Measurements from ENCODE around the gene CXorf49B.

Gene CXorf49B

DNA sequence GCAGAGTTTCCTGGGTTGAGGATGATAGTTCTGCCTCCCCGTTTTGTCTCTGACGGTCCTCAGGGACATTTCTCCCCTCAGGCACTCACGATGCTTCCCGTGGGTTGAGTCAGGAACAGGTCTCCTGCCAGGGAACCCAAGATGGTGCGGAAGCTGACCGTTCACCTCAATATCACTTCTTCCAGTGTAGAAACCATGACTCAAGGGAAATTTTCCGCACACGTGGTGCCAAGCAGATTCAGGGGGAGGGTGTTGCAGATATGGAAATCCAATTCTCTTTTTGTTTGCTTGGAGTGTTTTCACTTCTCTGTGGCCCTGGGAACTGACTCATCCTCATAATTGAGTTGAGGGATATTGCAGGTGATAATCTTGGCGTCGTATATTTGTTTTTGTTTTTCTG is 46.7 kb downstream of the CXorf49B start:
- TF ChIP-seq, protein P1, sequence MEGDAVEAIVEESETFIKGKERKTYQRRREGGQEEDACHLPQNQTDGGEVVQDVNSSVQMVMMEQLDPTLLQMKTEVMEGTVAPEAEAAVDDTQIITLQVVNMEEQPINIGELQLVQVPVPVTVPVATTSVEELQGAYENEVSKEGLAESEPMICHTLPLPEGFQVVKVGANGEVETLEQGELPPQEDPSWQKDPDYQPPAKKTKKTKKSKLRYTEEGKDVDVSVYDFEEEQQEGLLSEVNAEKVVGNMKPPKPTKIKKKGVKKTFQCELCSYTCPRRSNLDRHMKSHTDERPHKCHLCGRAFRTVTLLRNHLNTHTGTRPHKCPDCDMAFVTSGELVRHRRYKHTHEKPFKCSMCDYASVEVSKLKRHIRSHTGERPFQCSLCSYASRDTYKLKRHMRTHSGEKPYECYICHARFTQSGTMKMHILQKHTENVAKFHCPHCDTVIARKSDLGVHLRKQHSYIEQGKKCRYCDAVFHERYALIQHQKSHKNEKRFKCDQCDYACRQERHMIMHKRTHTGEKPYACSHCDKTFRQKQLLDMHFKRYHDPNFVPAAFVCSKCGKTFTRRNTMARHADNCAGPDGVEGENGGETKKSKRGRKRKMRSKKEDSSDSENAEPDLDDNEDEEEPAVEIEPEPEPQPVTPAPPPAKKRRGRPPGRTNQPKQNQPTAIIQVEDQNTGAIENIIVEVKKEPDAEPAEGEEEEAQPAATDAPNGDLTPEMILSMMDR (IDR thresholded peaks at IDR 0.05; ENCODE audit: control insufficient read depth, extremely low read depth, insufficient read depth), result no peak
- DNase-seq (ENCODE audit: low read depth), result no peak
- no peak overlapping the region for H3K4me3 ChIP-seq (ENCODE audit: low read depth, low read length)

GRCh38 chrX:71814123-71814912 is 51.2 kb downstream of the CXorf49B start:
- no peak for DNase-seq (ENCODE audit: low read depth)
- TF ChIP-seq, protein P1 (IDR thresholded peaks at IDR 0.05; ENCODE audit: control insufficient read depth, extremely low read depth, insufficient read depth), result no peak
- H3K4me3 ChIP-seq (ENCODE audit: low read depth, low read length), result no peak overlapping the region

GRCh38 chrX:71815121-71815905 is 52.2 kb downstream of the CXorf49B start:
- TF ChIP-seq, protein P1 (IDR thresholded peaks at IDR 0.05; ENCODE audit: control insufficient read depth, extremely low read depth, insufficient read depth), result no peak
- no peak for DNase-seq (ENCODE audit: low read depth)

DNA sequence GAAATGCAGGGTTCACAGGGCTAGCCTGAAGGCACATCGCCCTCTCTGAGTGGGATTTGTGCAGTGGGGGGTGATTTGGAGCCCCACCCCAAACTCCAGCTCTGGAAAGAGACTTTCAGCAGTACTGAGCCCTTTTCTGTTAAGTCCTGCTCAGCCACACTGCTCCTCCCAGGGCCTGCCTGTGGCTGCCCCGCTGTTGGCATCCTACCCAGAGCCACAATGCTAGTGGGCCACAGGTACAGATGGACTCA is 52.7 kb downstream of the CXorf49B start:
- TF ChIP-seq, protein P1 (IDR thresholded peaks at IDR 0.05; ENCODE audit: control insufficient read depth, extremely low read depth, insufficient read depth), result no peak
- DNase-seq (ENCODE audit: low read depth), result no peak
- no peak overlapping the region for H3K4me3 ChIP-seq (ENCODE audit: low read depth, low read length)

More at GRCh38 chrX:71815121-71815905, 52.2 kb downstream of the CXorf49B start:
- no peak overlapping the region for H3K4me3 ChIP-seq (ENCODE audit: low read depth, low read length)

Measured in LNCaP clone FGC (cell line).